Smooth muscle cell (in vitro differentiated cells): ENCODE measurements around the gene SMIM35. TPM values are rescaled to one million over a fixed set of nuclear protein-coding genes. Genes with fewer than 3 reads are reported as not detected.

ENCODE experiments used
- DNase-seq: peaks from one replicate; lab custom pipeline; 2025; ENCODE audit not compliant: unreplicated experiment; lab: John Stamatoyannopoulos, UW
- H2AFZ ChIP-seq: fragments of 200-600 bp; sonication (generic); 2 replicates; pipeline ENCODE4 v1.6.0; 2016; ENCODE audit warnings: antibody characterized with exemption, low read depth, mild to moderate bottlenecking
- H3F3A ChIP-seq: fragments of 200-600 bp; sonication (generic); 2 replicates; pipeline ENCODE4 v1.6.0; 2017; ENCODE audit warnings: antibody characterized with exemption, low read depth
- H3K27ac ChIP-seq: fragments of 200-600 bp; sonication (generic); 2 replicates; pipeline ENCODE4 v1.5.1; 2016; ENCODE audit warnings: low read depth, mild to moderate bottlenecking
- H3K27me3 ChIP-seq: fragments of 200-600 bp; sonication (generic); 2 replicates; pipeline ENCODE4 v1.6.1; 2016; ENCODE audit warnings: low read depth, mild to moderate bottlenecking
- H3K36me3 ChIP-seq: fragments of 200-600 bp; sonication (generic); 2 replicates; pipeline ENCODE4 v1.5.1; 2016; ENCODE audit warnings: low read depth
- H3K4me1 ChIP-seq: fragments of 200-600 bp; sonication (generic); 2 replicates; pipeline ENCODE4 v1.5.1; 2016; ENCODE audit warnings: low read depth
- H3K4me2 ChIP-seq: fragments of 200-600 bp; sonication (generic); 2 replicates; pipeline ENCODE4 v1.6.0; 2016; ENCODE audit warnings: mild to moderate bottlenecking
- H3K4me3 ChIP-seq: fragments of 200-600 bp; sonication (generic); 2 replicates; pipeline ENCODE4 v1.5.1; 2016; ENCODE audit warnings: mild to moderate bottlenecking
- H3K79me2 ChIP-seq: fragments of 200-600 bp; sonication (generic); 2 replicates; pipeline ENCODE4 v1.6.0; 2016; ENCODE audit warnings: low read depth, mild to moderate bottlenecking
- H3K9ac ChIP-seq: fragments of 200-600 bp; sonication (generic); 2 replicates; pipeline ENCODE4 v1.6.0; 2016; ENCODE audit warnings: low read depth
- H3K9me3 ChIP-seq: fragments of 200-600 bp; sonication (generic); replicated peaks from 2 replicates; pipeline ENCODE4 v1.5.1; 2016; ENCODE audit warnings: low read depth
- H4K20me1 ChIP-seq: fragments of 200-600 bp; sonication (generic); 2 replicates; pipeline ENCODE4 v1.6.0; 2016; ENCODE audit warnings: low read depth
- CTCF ChIP-seq: fragments of 200-600 bp; sonication (generic); IDR thresholded peaks from 2 replicates; pipeline ENCODE4 v1.5.1; 2017; ENCODE audit warnings: borderline replicate concordance, mild to moderate bottlenecking, antibody characterized with exemption; ENCODE audit not compliant: insufficient read depth, poor library complexity, severe bottlenecking
- WGBS: methylation state at CpG from one replicate; pipeline ENCODE4 v1.1.7; 2016; ENCODE audit warnings: low lambda C conversion rate; 5-methylcytosine and 5-hydroxymethylcytosine counted together
- polyA plus RNA-seq: library from polyadenylated mRNA; unstranded; fragments of >200 nt; fragmentation: Nextera tagmentation; extraction: Ambion mirVana; gene quantifications from 2 replicates; pipeline ENCODE4 v1.2.1, GENCODE V29; 2016
- total RNA-seq: library from RNA; depleted of rRNA; stranded (reverse); fragments of >200 nt; gene quantifications from 2 replicates; pipeline ENCODE4 v1.2.3, GENCODE V29; 2014

The SMIM35 gene
- total and polyA plus RNA-seq, 2 experiments from 2014 or later = not detected

DNA sequence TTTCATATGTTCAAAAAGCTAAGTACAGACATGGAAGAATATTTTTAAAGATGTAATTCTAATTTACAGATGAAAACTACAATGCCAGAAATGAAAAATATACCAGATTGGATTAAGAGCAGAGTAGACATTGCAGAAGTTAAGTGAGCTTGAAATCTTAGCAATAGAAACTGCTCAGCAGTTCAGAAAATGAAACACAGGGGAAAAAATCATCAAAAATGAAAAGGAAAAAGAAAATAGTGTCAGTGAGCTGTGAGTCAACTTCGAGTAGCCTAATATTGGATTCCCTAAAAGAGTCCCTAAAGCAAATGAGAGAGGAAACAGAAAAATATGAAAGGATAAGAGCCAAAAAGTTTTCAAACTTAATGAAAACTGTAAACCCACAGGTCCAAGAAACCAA lies 126.4 kb downstream of the SMIM35 start:
- Histone ChIP-seq H3K9me3 (no peaks in the 10 kb centered on the region), H3K79me2 (no peaks in the 10 kb centered on the region), H4K20me1 (no peaks in the 10 kb centered on the region), H3K36me3 (no peaks in the 10 kb centered on the region), H3K9ac (no peak overlapping the region), H2AFZ (no peak overlapping the region), H3K4me1 (no peaks in the 10 kb centered on the region), H3K4me2 (no peak overlapping the region), H3K27me3 (no peaks in the 10 kb centered on the region), H3F3A (no peaks in the 10 kb centered on the region), H3K27ac (no peak overlapping the region), H3K4me3 (no peak overlapping the region)
- 93% methylated on average over 1 of the region's 1 CpG for WGBS
- no peak for DNase-seq
- no peak for TF ChIP-seq CTCF

- no peaks in the 10 kb centered on the region for H3K36me3 ChIP-seq
- H3K79me2 ChIP-seq = no peaks in the 10 kb centered on the region
- H3K27me3 ChIP-seq = no peaks in the 10 kb centered on the region
- H3K27ac ChIP-seq = no peak overlapping the region
- H3K9ac ChIP-seq = no peak overlapping the region
- no peak for DNase-seq
- no peaks in the 10 kb centered on the region for H4K20me1 ChIP-seq
- H3F3A ChIP-seq = no peaks in the 10 kb centered on the region
- no peak overlapping the region for H2AFZ ChIP-seq
- H3K4me3 ChIP-seq = no peak overlapping the region
- TF ChIP-seq CTCF = no peak
- no peaks in the 10 kb centered on the region for H3K4me1 ChIP-seq
- 80% methylated on average over 1 of the region's 1 CpG for WGBS
- no peaks in the 10 kb centered on the region for H3K9me3 ChIP-seq
- H3K4me2 ChIP-seq = no peak overlapping the region
These were observed 127.2 kb downstream of the SMIM35 start for GRCh38 chr11:117959438-117960149.

- Histone ChIP-seq H3K36me3 (no peaks in the 10 kb centered on the region), H3K9ac (no peak overlapping the region), H2AFZ (no peak overlapping the region), H3K27me3 (no peaks in the 10 kb centered on the region), H3K27ac (no peak overlapping the region), H3K79me2 (no peaks in the 10 kb centered on the region), H3K4me3 (no peak overlapping the region), H3F3A (no peaks in the 10 kb centered on the region), H3K9me3 (no peaks in the 10 kb centered on the region), H3K4me1 (no peaks in the 10 kb centered on the region), H3K4me2 (no peak overlapping the region), H4K20me1 (no peaks in the 10 kb centered on the region)
- WGBS = 83% methylated on average over 1 of the region's 1 CpG
- no peak for TF ChIP-seq CTCF
- no peak for DNase-seq
These were observed 127.8 kb downstream of the SMIM35 start for GRCh38 chr11:117958949-117959348.

Other genes starting within 250 kb of the SMIM35 start
- gene FXYD6, start 210.3 kb downstream of the SMIM35 start, total RNA-seq = 24.6 and 27.7 TPM in 2 replicates
- 50.1 and 84.5 TPM in 2 replicates for gene FXYD6, start 210.3 kb downstream of the SMIM35 start, polyA plus RNA-seq
- gene TMPRSS13, start 157.6 kb downstream of the SMIM35 start, total RNA-seq = 0.90 and 1.3 TPM in 2 replicates
- 0.73 TPM in 1 of 2 replicates, not detected in the other for gene TMPRSS13, start 157.6 kb downstream of the SMIM35 start, polyA plus RNA-seq
- gene IL10RA, start 100.6 kb downstream of the SMIM35 start, total RNA-seq = 0.09 and 0.18 TPM in 2 replicates
- gene IL10RA, start 100.6 kb downstream of the SMIM35 start, polyA plus RNA-seq = 0.07 and 0.27 TPM in 2 replicates
- 7.4 TPM in 1 of 2 replicates, not detected in the other for gene TMPRSS4, start 9.9 kb downstream of the SMIM35 start, total RNA-seq
- gene TMPRSS4, start 9.9 kb downstream of the SMIM35 start, polyA plus RNA-seq = not detected in 2 replicates
- gene SCN4B, start 65.9 kb upstream of the SMIM35 start, total RNA-seq = not detected in 2 replicates
- gene SCN4B, start 65.9 kb upstream of the SMIM35 start, polyA plus RNA-seq = not detected in 2 replicates
- gene SCN2B, start 89.7 kb upstream of the SMIM35 start, total RNA-seq = 0.13 and 0.40 TPM in 2 replicates
- 0.22 and 0.31 TPM in 2 replicates for gene SCN2B, start 89.7 kb upstream of the SMIM35 start, polyA plus RNA-seq
- gene JAML, start 138.0 kb upstream of the SMIM35 start, total RNA-seq = not detected in 2 replicates
- gene JAML, start 138.0 kb upstream of the SMIM35 start, polyA plus RNA-seq = not detected in 2 replicates
- 7.7 and 9.0 TPM in 2 replicates for gene MPZL3, start 165.4 kb upstream of the SMIM35 start, total RNA-seq
- gene MPZL3, start 165.4 kb upstream of the SMIM35 start, polyA plus RNA-seq = 1.7 and 5.4 TPM in 2 replicates
- 40.0 and 53.9 TPM in 2 replicates for gene MPZL2, start 177.3 kb upstream of the SMIM35 start, total RNA-seq
- gene MPZL2, start 177.3 kb upstream of the SMIM35 start, polyA plus RNA-seq = 5.5 and 21.6 TPM in 2 replicates
- gene CD3E, start 217.8 kb upstream of the SMIM35 start, total RNA-seq = not detected in 2 replicates
- gene CD3E, start 217.8 kb upstream of the SMIM35 start, polyA plus RNA-seq = not detected in 2 replicates